H1 (cell line): Measurements from ENCODE around the gene PLPP4. TPM values are rescaled to one million over a fixed set of nuclear protein-coding genes. Genes with fewer than 3 reads are reported as not detected.

ENCODE experiments used
- CTCF ChIA-PET: fragments of 300-600 bp; sonication (Branson Sonifier 250); formaldehyde crosslinking; loops from one replicate; lab custom pipeline; 2021; ENCODE audit not compliant: partially characterized antibody; lab: Charles Lee
- POLR2A ChIA-PET: fragments of 300-600 bp; sonication (Branson Sonifier 250); formaldehyde crosslinking; loops from one replicate; lab custom pipeline; 2021; ENCODE audit warnings: inconsistent platforms; ENCODE audit not compliant: partially characterized antibody; lab: Charles Lee
- DNase-seq, 2 experiments: peaks; one replicate each; pipeline versions ENCODE4 v3.0.0 to v3.0.0-alpha.2; 2010 to 2022; ENCODE audit warnings: low spot score in 2 of 2, low read depth in 1 of 2, mixed read lengths in 1 of 2
- FAIRE-seq: peaks from 2 replicates; lab custom pipeline; 2011; peaks lifted over from hg19 to GRCh38; lab: Jason Lieb, UNC
- H2AFZ ChIP-seq: 2 replicates; pipeline ENCODE4 v1.8.1; 2012; ENCODE audit warnings: low read length, inconsistent platforms
- H2AK5ac ChIP-seq: 2 replicates; pipeline ENCODE4 v1.6.1; 2013; ENCODE audit warnings: low read depth, low read length
- H2BK120ac ChIP-seq: replicated peaks from 2 replicates; pipeline ENCODE3; 2013; ENCODE audit warnings: low read depth, low read length, inconsistent platforms
- H2BK12ac ChIP-seq: 2 replicates; pipeline ENCODE4 v1.6.1; 2013; ENCODE audit warnings: low read depth, low read length
- H2BK15ac ChIP-seq: 2 replicates; pipeline ENCODE4 v1.6.1; 2013; ENCODE audit warnings: low read length
- H2BK20ac ChIP-seq: 2 replicates; pipeline ENCODE4 v1.6.1; 2013; ENCODE audit warnings: low read length
- H2BK5ac ChIP-seq: 2 replicates; pipeline ENCODE4 v1.6.1; 2013; ENCODE audit warnings: low read depth, low read length
- H3K14ac ChIP-seq: 2 replicates; pipeline ENCODE4 v1.6.1; 2013; ENCODE audit warnings: inconsistent platforms; ENCODE audit not compliant: insufficient read length
- H3K18ac ChIP-seq: 2 replicates; pipeline ENCODE4 v1.6.1; 2013; ENCODE audit warnings: low read length; ENCODE audit errors: extremely low read depth
- H3K23ac ChIP-seq: 2 replicates; pipeline ENCODE4 v1.6.1; 2013; ENCODE audit warnings: inconsistent platforms; ENCODE audit not compliant: insufficient read length
- H3K23me2 ChIP-seq: 2 replicates; pipeline ENCODE4 v1.6.1; 2013; ENCODE audit warnings: low read depth, low read length
- H3K27ac ChIP-seq: 2 replicates; pipeline ENCODE4 v1.6.1; 2011; ENCODE audit warnings: low read depth, low read length, inconsistent platforms
- H3K27me3 ChIP-seq, 4 experiments: replicated peaks in 1 of 4; 1 replicate in 1 of 4; 2 replicates in 3 of 4; pipeline versions ENCODE4 v1.6.1 to v1.8.1; 2011 to 2013; ENCODE audit warnings: low read length in 3 of 4, mild to moderate bottlenecking in 3 of 4, inconsistent platforms in 2 of 4, mixed read lengths in 2 of 4, moderate library complexity in 1 of 4; ENCODE audit not compliant: control insufficient read depth in 3 of 4, insufficient read depth in 3 of 4; ENCODE audit errors: extremely low read depth in 1 of 4
- H3K36me3 ChIP-seq, 4 experiments: 2 replicates each; pipeline versions ENCODE4 v1.6.1 to v1.8.1; 2011 to 2013; ENCODE audit warnings: mild to moderate bottlenecking in 4 of 4, low read length in 3 of 4, moderate library complexity in 2 of 4, control low read depth in 1 of 4, inconsistent platforms in 1 of 4; ENCODE audit not compliant: insufficient read depth in 4 of 4, control insufficient read depth in 2 of 4
- H3K4ac ChIP-seq: replicated peaks from 2 replicates; pipeline ENCODE3; 2013; ENCODE audit warnings: low read length, low read depth, mixed read lengths, inconsistent platforms; ENCODE audit not compliant: insufficient read length
- H3K4me1 ChIP-seq, 4 experiments: replicated peaks in 1 of 4; 1 replicate in 1 of 4; 2 replicates in 3 of 4; pipeline versions ENCODE4 v1.6.1 to v1.8.1; 2011 to 2013; ENCODE audit warnings: low read length in 3 of 4, inconsistent platforms in 2 of 4, mixed read lengths in 1 of 4; ENCODE audit not compliant: insufficient read depth in 4 of 4, control insufficient read depth in 3 of 4
- H3K4me2 ChIP-seq, 2 experiments: 2 replicates each; pipeline versions ENCODE4 v1.6.1 to v1.8.1; 2011 to 2013; ENCODE audit warnings: low read depth in 2 of 2, low read length in 2 of 2, control low read depth in 1 of 2, inconsistent platforms in 1 of 2, mild to moderate bottlenecking in 1 of 2; ENCODE audit not compliant: insufficient read depth in 1 of 2
- H3K4me3 ChIP-seq, 4 experiments: fragments of 200-600, 300-600 bp in 1 of 4; sonication (generic), shearing (Covaris generic), sonication (Bioruptor Twin) in 1 of 4; 2 replicates each; pipeline versions ENCODE4 v1.5.1 to v1.8.1; 2011 to 2016; ENCODE audit warnings: low read length in 4 of 4, low read depth in 3 of 4, control low read depth in 2 of 4, inconsistent platforms in 2 of 4, mild to moderate bottlenecking in 2 of 4, mixed read lengths in 1 of 4, moderate library complexity in 1 of 4; ENCODE audit not compliant: insufficient read depth in 2 of 4; ENCODE audit errors: extremely low read depth in 1 of 4
- H3K56ac ChIP-seq: replicated peaks from 2 replicates; pipeline ENCODE3; 2013; ENCODE audit warnings: low read depth, mild to moderate bottlenecking, mixed read lengths, low read length, inconsistent platforms; ENCODE audit not compliant: insufficient read length
- H3K79me1 ChIP-seq: 2 replicates; pipeline ENCODE4 v1.6.1; 2013; ENCODE audit warnings: low read depth, low read length, control low read depth
- H3K79me2 ChIP-seq, 2 experiments: 2 replicates each; pipeline versions ENCODE4 v1.6.1 to v1.8.1; 2012 to 2013; ENCODE audit warnings: low read length in 2 of 2, mild to moderate bottlenecking in 2 of 2, inconsistent platforms in 1 of 2; ENCODE audit not compliant: insufficient read depth in 2 of 2, control insufficient read depth in 1 of 2
- H3K9ac ChIP-seq, 4 experiments: replicated peaks in 1 of 4; 1 replicate in 1 of 4; 2 replicates in 3 of 4; pipeline versions ENCODE4 v1.6.1 to v1.8.1; 2011 to 2013; ENCODE audit warnings: low read depth in 3 of 4, low read length in 3 of 4, control low read depth in 2 of 4, mild to moderate bottlenecking in 2 of 4, moderate library complexity in 2 of 4, inconsistent platforms in 1 of 4; ENCODE audit errors: extremely low read depth in 1 of 4
- H3K9me3 ChIP-seq, 2 experiments: 2 replicates each; pipeline versions ENCODE4 v1.6.1 to v1.8.1; 2012 to 2013; ENCODE audit warnings: mild to moderate bottlenecking in 2 of 2, moderate library complexity in 2 of 2, control low read depth in 1 of 2, inconsistent platforms in 1 of 2, low read depth in 1 of 2, low read length in 1 of 2, mixed read lengths in 1 of 2; ENCODE audit not compliant: insufficient read depth in 2 of 2
- H4K20me1 ChIP-seq, 2 experiments: replicated peaks in 1 of 2; 2 replicates each; pipeline versions ENCODE3 to v1.8.1; 2011 to 2013; ENCODE audit warnings: inconsistent platforms in 2 of 2, low read length in 2 of 2, mild to moderate bottlenecking in 1 of 2; ENCODE audit not compliant: insufficient read depth in 2 of 2, control insufficient read depth in 1 of 2
- H4K5ac ChIP-seq: 2 replicates; pipeline ENCODE4 v1.6.1; 2013; ENCODE audit warnings: low read length, low read depth, mixed read lengths, inconsistent platforms; ENCODE audit not compliant: insufficient read length
- H4K8ac ChIP-seq: 2 replicates; pipeline ENCODE4 v1.8.0; 2013; ENCODE audit warnings: mild to moderate bottlenecking, moderate library complexity, low read length, inconsistent platforms; ENCODE audit not compliant: insufficient read depth; ENCODE audit errors: extremely low read depth
- H4K91ac ChIP-seq: replicated peaks from 2 replicates; pipeline ENCODE3; 2013; ENCODE audit warnings: low read length, mixed read lengths, inconsistent platforms; ENCODE audit not compliant: insufficient read length
- ATF2 ChIP-seq: IDR thresholded peaks from 2 replicates; pipeline ENCODE4 v1.6.1; 2012; ENCODE audit warnings: low read length, inconsistent platforms
- BRCA1 ChIP-seq: IDR thresholded peaks from 2 replicates; pipeline ENCODE4 v1.6.1; 2012; ENCODE audit warnings: low read depth, low read length, improper control_type of control experiment
- CHD1 ChIP-seq: IDR thresholded peaks from 2 replicates; pipeline ENCODE4 v1.6.1; 2012; ENCODE audit warnings: low read depth, low read length, improper control_type of control experiment
- CHD2 ChIP-seq: IDR thresholded peaks from 2 replicates; pipeline ENCODE4 v1.6.1; 2012; ENCODE audit warnings: low read length, improper control_type of control experiment
- EZH2 ChIP-seq: fragments of 200-600 bp; sonication (generic); IDR thresholded peaks from 2 replicates; pipeline ENCODE4 v1.7.1; 2012; ENCODE audit warnings: low read depth, mild to moderate bottlenecking, moderate library complexity, low read length, inconsistent platforms; ENCODE audit not compliant: severe bottlenecking
- FOSL1 ChIP-seq: IDR thresholded peaks from 2 replicates; pipeline ENCODE4 v1.6.1; 2011; ENCODE audit warnings: mild to moderate bottlenecking, low read depth, low read length, moderate library complexity; ENCODE audit not compliant: insufficient read depth
- GTF2F1 ChIP-seq: IDR thresholded peaks from 2 replicates; pipeline ENCODE4 v1.6.1; 2012; ENCODE audit warnings: low read depth, low read length, improper control_type of control experiment, borderline replicate concordance
- HDAC6 ChIP-seq: IDR thresholded peaks from one replicate; pipeline ENCODE4 v1.7.1; 2012; ENCODE audit warnings: low read depth, mild to moderate bottlenecking, inconsistent platforms, low read length, moderate library complexity
- KDM1A ChIP-seq: fragments of 200-600, 300-600 bp; sonication (generic); IDR thresholded peaks from 2 replicates; pipeline ENCODE4 v1.7.1; 2016; ENCODE audit warnings: mild to moderate bottlenecking, low read length, borderline replicate concordance
- KDM4A ChIP-seq: IDR thresholded peaks from one replicate; pipeline ENCODE4 v1.7.1; 2012; ENCODE audit warnings: low read depth, mild to moderate bottlenecking, moderate library complexity, low read length, inconsistent platforms; ENCODE audit not compliant: severe bottlenecking
- NANOG ChIP-seq: IDR thresholded peaks from 2 replicates; pipeline ENCODE4 v1.6.1; 2011; ENCODE audit warnings: low read length, low read depth, mild to moderate bottlenecking, inconsistent platforms; ENCODE audit not compliant: insufficient read depth, poor library complexity, severe bottlenecking
- POU5F1 ChIP-seq: IDR thresholded peaks from 2 replicates; pipeline ENCODE4 v1.6.1; 2011; ENCODE audit warnings: low read depth, mild to moderate bottlenecking, low read length, moderate library complexity
- SP4 ChIP-seq: IDR thresholded peaks from 2 replicates; pipeline ENCODE4 v1.6.1; 2012; ENCODE audit warnings: low read length, inconsistent platforms
- WGBS, 2 experiments: shearing (Covaris generic) in 1 of 2; methylation state at CpG; one replicate each; pipeline versions ENCODE4 v1.1.6 to v1.1.7; 2013 to 2015; ENCODE audit warnings: low lambda C conversion rate in 2 of 2, mixed read lengths in 2 of 2, inconsistent platforms in 1 of 2, low coverage in 1 of 2, missing lambda C conversion rate in 1 of 2; ENCODE audit not compliant: insufficient replicate concordance in 2 of 2, insufficient coverage in 1 of 2, insufficient read length in 1 of 2; ENCODE audit errors: extremely low coverage in 1 of 2, missing lambda C conversion rate in 1 of 2; 5-methylcytosine and 5-hydroxymethylcytosine counted together
- polyA plus RNA-seq, 7 experiments: library from polyadenylated mRNA; depleted of rRNA in 3 of 7; stranded (reverse) in 5 of 7; unstranded in 2 of 7; fragments of >200 nt in 5 of 7; fragments of 200-250 nt in 2 of 7; gene quantifications; 1 replicate in 5 of 7; 2 replicates in 1 of 7; 4 replicates in 1 of 7; pipeline versions ENCODE4 v1.2.1 to v1.2.3, GENCODE V29; 2011 to 2013; ENCODE audit warnings: missing spikeins in 2 of 7, mixed read lengths in 2 of 7
- total RNA-seq: library from RNA; stranded (reverse); fragmentation: NEBNext Ultra II Directional; extraction: Animal tissue kit (Norgen Biotek cat#: 25700); gene quantifications from 2 replicates; pipeline ENCODE4 v1.2.1, GENCODE V29; 2021

The PLPP4 gene
- total and polyA plus RNA-seq, 2 of the 8 experiments (the other 6 are each of a cell fraction or from before 2014, with no cell fraction given) = 0.30 TPM; not detected in 1

GRCh38 chr10:120613180-120613579 lies 156.2 kb downstream of the PLPP4 start:
- H2BK5ac ChIP-seq = no peak overlapping the region
- no peak overlapping the region for H3K9ac ChIP-seq
- no peak overlapping the region for H3K4me3 ChIP-seq
- H3K23me2 ChIP-seq = no peaks in the 10 kb centered on the region
- H3K27ac ChIP-seq = no peak overlapping the region
- H3K56ac ChIP-seq = no peak overlapping the region
- no peak overlapping the region for H3K23ac ChIP-seq
- no peak overlapping the region for H2BK15ac ChIP-seq
- no peak overlapping the region for H4K8ac ChIP-seq
- WGBS, 2 experiments = 90% methylated on average over 3 of the region's 3 CpGs; no CpG with 5 or more reads in 1 of the 2 experiments
- H3K27me3 ChIP-seq = peaks cover 0 to 1% (median 0%) of the 10 kb centered on the region in 4 experiments; a peak in 1 of 7 replicates
- H3K79me1 ChIP-seq = no peaks in the 10 kb centered on the region
- H2BK20ac ChIP-seq = no peak overlapping the region
- H2AFZ ChIP-seq = no peak overlapping the region
- peak overlapping the region; percentile 3 for H3K14ac ChIP-seq
- H2BK12ac ChIP-seq = no peak overlapping the region
- H4K91ac ChIP-seq = no peak overlapping the region
- ChIA-PET CTCF (interaction anchor here (1.1 to 2.9 kb wide), 4 partner anchors 10 to 32 kb away, joined by 3 to 8 read pairs (median 3); no protein-coding TSS in a partner anchor), POLR2A (no interaction called here)
- H4K20me1 ChIP-seq = no peaks in the 10 kb centered on the region
- FAIRE-seq = no peak
- no peak overlapping the region for H4K5ac ChIP-seq
- no peak overlapping the region for H3K18ac ChIP-seq
- no peaks in the 10 kb centered on the region for H3K36me3 ChIP-seq
- no peak overlapping the region for H2AK5ac ChIP-seq
- H3K4ac ChIP-seq = no peak overlapping the region
- peaks cover 0 to 3% (median under 1%) of the 10 kb centered on the region in 4 experiments; a peak in 1 of 7 replicates for H3K4me1 ChIP-seq
- H3K79me2 ChIP-seq = no peaks in the 10 kb centered on the region
- H3K9me3 ChIP-seq = peaks cover 0 to 10% of the 10 kb centered on the region in 2 experiments; a peak in 1 of 4 replicates
- DNase-seq = no peak
- H2BK120ac ChIP-seq = no peak overlapping the region
- H3K4me2 ChIP-seq = no peak overlapping the region
- TF ChIP-seq GTF2F1 (no peak), EZH2 (no peak), NANOG (no peak), KDM1A (no peak), CHD2 (no peak), FOSL1 (no peak), POU5F1 (no peak), KDM4A (no peak), CHD1 (no peak), HDAC6 (no peak), SP4 (no peak), BRCA1 (no peak), ATF2 (no peak)
